OCI-LY1 (cell line): ENCODE data around the gene CCNY.

Experiments used
- H2AFZ ChIP-seq: fragments of 200-600 bp; sonication (generic), shearing (Covaris generic); 2 replicates; pipeline ENCODE4 v1.6.0; 2014; ENCODE audit warnings: antibody characterized with exemption, mild to moderate bottlenecking, low read length
- H3F3A ChIP-seq: fragments of 200-600 bp; sonication (generic), shearing (Covaris generic); 2 replicates; pipeline ENCODE4 v1.6.0; 2014; ENCODE audit warnings: mild to moderate bottlenecking, antibody characterized with exemption, low read length, moderate library complexity; ENCODE audit not compliant: insufficient read depth
- H3K27ac ChIP-seq: fragments of 200-600 bp; sonication (generic); 2 replicates; pipeline ENCODE4 v1.5.1; 2014; ENCODE audit warnings: low read length, mixed run types, mild to moderate bottlenecking, low read depth; ENCODE audit not compliant: poor library complexity, severe bottlenecking
- H3K27me3 ChIP-seq: fragments of 200-600 bp; sonication (generic); 2 replicates; pipeline ENCODE4 v1.6.0; 2014; ENCODE audit warnings: antibody characterized with exemption, mild to moderate bottlenecking, low read length, moderate library complexity; ENCODE audit not compliant: insufficient read depth
- H3K36me3 ChIP-seq: fragments of 200-600 bp; sonication (generic); 2 replicates; pipeline ENCODE4 v1.6.1; 2014; ENCODE audit warnings: mild to moderate bottlenecking, antibody characterized with exemption, low read length, moderate library complexity, mixed read lengths; ENCODE audit not compliant: insufficient read depth
- H3K4me1 ChIP-seq: fragments of 200-600 bp; sonication (generic); 2 replicates; pipeline ENCODE4 v1.5.1; 2014; ENCODE audit warnings: mild to moderate bottlenecking, low read length, moderate library complexity; ENCODE audit not compliant: insufficient read depth, severe bottlenecking
- H3K4me2 ChIP-seq: fragments of 200-600 bp; sonication (generic), shearing (Covaris generic); 2 replicates; pipeline ENCODE4 v1.6.1; 2014; ENCODE audit warnings: low read length
- H3K4me3 ChIP-seq: fragments of 200-600 bp; sonication (generic); 2 replicates; pipeline ENCODE4 v1.5.1; 2014; ENCODE audit warnings: low read length, low read depth, mild to moderate bottlenecking, mixed read lengths; ENCODE audit not compliant: poor library complexity, severe bottlenecking
- H3K79me2 ChIP-seq: fragments of 200-600 bp; shearing (Covaris generic); 2 replicates; pipeline ENCODE4 v1.6.1; 2016; ENCODE audit warnings: mixed run types, low read length, mixed read lengths; ENCODE audit not compliant: insufficient read depth
- H3K9ac ChIP-seq: fragments of 200-600 bp; sonication (generic), shearing (Covaris generic); 2 replicates; pipeline ENCODE4 v1.6.1; 2014; ENCODE audit warnings: mild to moderate bottlenecking, low read length, mixed read lengths
- H3K9me2 ChIP-seq: fragments of 200-600 bp; sonication (generic), shearing (Covaris generic); 2 replicates; pipeline ENCODE4 v1.6.1; 2014; ENCODE audit warnings: low read depth, mild to moderate bottlenecking, low read length, mixed read lengths
- H3K9me3 ChIP-seq: fragments of 200-600 bp; shearing (Covaris generic); 2 replicates; pipeline ENCODE4 v1.6.1; 2014; ENCODE audit warnings: low read length, mixed read lengths
- H4K20me1 ChIP-seq: fragments of 200-600 bp; sonication (generic), shearing (Covaris generic); 2 replicates; pipeline ENCODE4 v1.6.0; 2016; ENCODE audit warnings: mild to moderate bottlenecking, low read length; ENCODE audit not compliant: insufficient read depth
- EZH2 ChIP-seq: fragments of 200-600 bp; sonication (generic), shearing (Covaris generic); IDR thresholded peaks from 2 replicates; pipeline ENCODE4 v1.8.0; 2017; ENCODE audit warnings: borderline replicate concordance, mixed run types, mild to moderate bottlenecking, antibody characterized with exemption, low read length, moderate library complexity, mixed read lengths
- TF ChIP-seq, protein P1 (sequence below): fragments of 200-600 bp; sonication (generic), shearing (Covaris generic); IDR thresholded peaks from 2 replicates; pipeline ENCODE4 v1.5.1; 2017; ENCODE audit warnings: mild to moderate bottlenecking, antibody characterized with exemption, low read length, moderate library complexity, mixed read lengths

CCNY gene

DNA sequence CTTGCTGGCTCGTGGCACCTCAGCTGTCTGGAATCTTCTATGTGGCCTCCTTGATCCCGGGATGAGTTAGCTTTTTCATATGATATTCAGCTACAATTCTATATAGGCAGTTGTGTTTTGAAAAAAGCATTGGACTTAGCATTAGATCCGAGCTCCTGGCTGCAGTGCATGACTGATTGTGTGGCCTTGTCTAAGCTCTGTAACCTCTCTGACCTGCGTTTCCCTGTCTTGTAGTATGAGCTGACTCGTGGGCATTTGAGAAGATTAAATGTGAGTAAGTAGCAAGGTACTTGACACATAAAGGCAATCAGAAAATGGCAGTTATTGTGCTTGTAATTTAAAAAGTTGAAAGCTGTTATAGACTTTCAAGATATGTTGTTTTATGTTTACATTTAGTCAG lies 85.9 kb downstream of the CCNY start:
- TF ChIP-seq EZH2: no peak
- TF ChIP-seq, protein P1, sequence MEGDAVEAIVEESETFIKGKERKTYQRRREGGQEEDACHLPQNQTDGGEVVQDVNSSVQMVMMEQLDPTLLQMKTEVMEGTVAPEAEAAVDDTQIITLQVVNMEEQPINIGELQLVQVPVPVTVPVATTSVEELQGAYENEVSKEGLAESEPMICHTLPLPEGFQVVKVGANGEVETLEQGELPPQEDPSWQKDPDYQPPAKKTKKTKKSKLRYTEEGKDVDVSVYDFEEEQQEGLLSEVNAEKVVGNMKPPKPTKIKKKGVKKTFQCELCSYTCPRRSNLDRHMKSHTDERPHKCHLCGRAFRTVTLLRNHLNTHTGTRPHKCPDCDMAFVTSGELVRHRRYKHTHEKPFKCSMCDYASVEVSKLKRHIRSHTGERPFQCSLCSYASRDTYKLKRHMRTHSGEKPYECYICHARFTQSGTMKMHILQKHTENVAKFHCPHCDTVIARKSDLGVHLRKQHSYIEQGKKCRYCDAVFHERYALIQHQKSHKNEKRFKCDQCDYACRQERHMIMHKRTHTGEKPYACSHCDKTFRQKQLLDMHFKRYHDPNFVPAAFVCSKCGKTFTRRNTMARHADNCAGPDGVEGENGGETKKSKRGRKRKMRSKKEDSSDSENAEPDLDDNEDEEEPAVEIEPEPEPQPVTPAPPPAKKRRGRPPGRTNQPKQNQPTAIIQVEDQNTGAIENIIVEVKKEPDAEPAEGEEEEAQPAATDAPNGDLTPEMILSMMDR: no peak
- Histone ChIP-seq H2AFZ (no peak overlapping the region), H3K4me1 (no peaks in the 10 kb centered on the region), H3F3A (no peaks in the 10 kb centered on the region), H4K20me1 (no peaks in the 10 kb centered on the region), H3K9me3 (no peaks in the 10 kb centered on the region), H3K79me2 (no peaks in the 10 kb centered on the region), H3K27ac (no peak overlapping the region), H3K27me3 (no peaks in the 10 kb centered on the region), H3K4me2 (no peak overlapping the region), H3K36me3 (no peaks in the 10 kb centered on the region), H3K9me2 (no peaks in the 10 kb centered on the region), H3K9ac (no peak overlapping the region), H3K4me3 (no peak overlapping the region)

DNA sequence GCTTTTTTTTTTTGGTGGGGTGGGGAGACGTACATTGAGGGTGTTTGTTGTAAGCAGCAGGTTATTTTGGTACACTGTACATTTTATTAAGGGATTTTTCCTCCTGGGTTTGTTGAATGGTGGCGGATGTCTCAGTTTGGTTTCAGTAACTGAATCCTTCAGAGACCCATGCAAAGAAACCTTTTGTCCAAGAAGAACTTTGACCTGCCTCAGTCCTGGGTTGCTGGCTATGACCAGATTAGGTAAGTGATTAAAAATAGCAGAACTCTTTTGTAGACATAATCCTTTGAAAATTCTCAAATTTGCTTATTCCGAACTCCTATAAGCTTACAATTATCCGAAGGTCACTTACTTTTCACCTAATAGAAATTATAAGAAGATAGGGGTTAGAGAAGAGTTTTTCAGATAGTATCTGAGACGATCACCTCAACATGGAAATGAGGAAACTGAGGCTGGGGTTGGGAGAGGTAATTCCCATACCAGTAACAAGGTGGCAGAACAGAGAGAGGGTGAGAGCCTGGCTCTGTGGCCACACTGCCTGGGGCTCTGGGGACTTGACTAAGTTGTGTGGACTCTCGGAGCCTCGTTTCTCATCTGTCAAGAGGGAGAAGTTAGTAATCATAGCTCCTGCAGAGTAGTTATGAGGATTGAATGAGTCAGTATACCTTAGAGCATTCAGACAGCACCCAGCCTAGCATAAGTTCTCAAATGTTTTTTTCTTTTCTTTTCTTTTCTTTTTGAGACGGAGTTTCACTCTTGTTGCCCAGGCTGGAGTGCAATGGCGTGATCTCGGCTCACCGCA lies 87.4 kb downstream of the CCNY start:
- no peak overlapping the region for H3K4me3 ChIP-seq
- TF ChIP-seq, protein P1: no peak
- no peak for TF ChIP-seq EZH2

GRCh38 chr10:35424680-35425285 lies 88.5 kb downstream of the CCNY start:
- no peaks in the 10 kb centered on the region for H3K36me3 ChIP-seq
- H2AFZ ChIP-seq: no peak overlapping the region
- no peak overlapping the region for H3K27ac ChIP-seq
- H3K79me2 ChIP-seq: no peaks in the 10 kb centered on the region
- no peak overlapping the region for H3K4me3 ChIP-seq
- H3K9me3 ChIP-seq: no peaks in the 10 kb centered on the region
- TF ChIP-seq, protein P1: no peak
- TF ChIP-seq EZH2: no peak
- H3K9ac ChIP-seq: no peak overlapping the region
- no peaks in the 10 kb centered on the region for H3K9me2 ChIP-seq
- no peak overlapping the region for H3K4me2 ChIP-seq
- H3K4me1 ChIP-seq: no peaks in the 10 kb centered on the region
- no peaks in the 10 kb centered on the region for H3K27me3 ChIP-seq
- H3F3A ChIP-seq: no peaks in the 10 kb centered on the region
- no peaks in the 10 kb centered on the region for H4K20me1 ChIP-seq

More for the DNA sequence above, 87.4 kb downstream of the CCNY start:
- H3K27me3 ChIP-seq: no peaks in the 10 kb centered on the region
- H3K79me2 ChIP-seq: no peaks in the 10 kb centered on the region
- H3K4me2 ChIP-seq: no peak overlapping the region
- H4K20me1 ChIP-seq: no peaks in the 10 kb centered on the region
- H3K9me3 ChIP-seq: no peaks in the 10 kb centered on the region
- H2AFZ ChIP-seq: no peak overlapping the region
- no peak overlapping the region for H3K9ac ChIP-seq
- no peaks in the 10 kb centered on the region for H3K9me2 ChIP-seq
- no peaks in the 10 kb centered on the region for H3K4me1 ChIP-seq
- no peaks in the 10 kb centered on the region for H3K36me3 ChIP-seq
- no peak overlapping the region for H3K27ac ChIP-seq
- H3F3A ChIP-seq: no peaks in the 10 kb centered on the region
